ENCODE results near the gene CNTNAP5.

DNA sequence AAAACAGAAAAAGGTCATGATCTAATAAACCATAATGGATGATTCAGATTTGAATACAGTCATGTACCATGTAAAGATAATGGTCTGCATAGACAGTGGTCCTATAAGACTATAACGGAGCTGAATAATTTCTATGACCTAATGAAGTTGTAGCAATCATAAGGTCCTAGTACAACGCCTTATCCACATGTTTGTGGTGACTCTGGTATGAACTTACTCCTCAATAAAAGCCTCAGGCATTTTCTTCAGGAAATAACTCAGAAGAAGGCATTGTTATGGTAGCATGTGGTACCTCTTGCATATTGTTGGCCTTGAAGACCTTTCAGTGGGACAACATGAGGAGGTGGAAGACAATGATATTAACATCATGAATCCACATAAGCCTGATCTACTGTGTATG lies 883.3 kb downstream of the CNTNAP5 start:
- TF ChIP-seq, protein P1, sequence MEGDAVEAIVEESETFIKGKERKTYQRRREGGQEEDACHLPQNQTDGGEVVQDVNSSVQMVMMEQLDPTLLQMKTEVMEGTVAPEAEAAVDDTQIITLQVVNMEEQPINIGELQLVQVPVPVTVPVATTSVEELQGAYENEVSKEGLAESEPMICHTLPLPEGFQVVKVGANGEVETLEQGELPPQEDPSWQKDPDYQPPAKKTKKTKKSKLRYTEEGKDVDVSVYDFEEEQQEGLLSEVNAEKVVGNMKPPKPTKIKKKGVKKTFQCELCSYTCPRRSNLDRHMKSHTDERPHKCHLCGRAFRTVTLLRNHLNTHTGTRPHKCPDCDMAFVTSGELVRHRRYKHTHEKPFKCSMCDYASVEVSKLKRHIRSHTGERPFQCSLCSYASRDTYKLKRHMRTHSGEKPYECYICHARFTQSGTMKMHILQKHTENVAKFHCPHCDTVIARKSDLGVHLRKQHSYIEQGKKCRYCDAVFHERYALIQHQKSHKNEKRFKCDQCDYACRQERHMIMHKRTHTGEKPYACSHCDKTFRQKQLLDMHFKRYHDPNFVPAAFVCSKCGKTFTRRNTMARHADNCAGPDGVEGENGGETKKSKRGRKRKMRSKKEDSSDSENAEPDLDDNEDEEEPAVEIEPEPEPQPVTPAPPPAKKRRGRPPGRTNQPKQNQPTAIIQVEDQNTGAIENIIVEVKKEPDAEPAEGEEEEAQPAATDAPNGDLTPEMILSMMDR (IDR thresholded peaks at IDR 0.05; ENCODE audit: extremely low read depth in 1 of 2, insufficient read depth in 1 of 2, low read depth in 1 of 2, low read length in 2 of 2), result no peak
- TF ChIP-seq POLR2A (IDR thresholded peaks at IDR 0.05; ENCODE audit: low read depth, low read length) (no peak), POLR2AphosphoS5 (IDR thresholded peaks at IDR 0.05; ENCODE audit: insufficient read depth, low read depth, low read length) (no peak), FOS (IDR thresholded peaks at IDR 0.05; ENCODE audit: borderline replicate concordance, insufficient read depth, low read length) (no peak)
- TF ChIP-seq, protein P2, sequence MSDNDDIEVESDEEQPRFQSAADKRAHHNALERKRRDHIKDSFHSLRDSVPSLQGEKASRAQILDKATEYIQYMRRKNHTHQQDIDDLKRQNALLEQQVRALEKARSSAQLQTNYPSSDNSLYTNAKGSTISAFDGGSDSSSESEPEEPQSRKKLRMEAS (IDR thresholded peaks at IDR 0.05; ENCODE audit: insufficient read depth, insufficient read length), result no peak

Data from endothelial cell of umbilical vein (primary cell).